GM08714 (cell line): ENCODE measurements around the gene CDC42.

Experiments
- H3K4me3 ChIP-seq: fragments of 200-500 bp; sonication (Bioruptor generic); 2 replicates; pipeline ENCODE4 v1.5.1; 2014; ENCODE audit warnings: mild to moderate bottlenecking, low read length, inconsistent platforms
- ZNF274 ChIP-seq: IDR thresholded peaks from 2 replicates; pipeline ENCODE4 v1.6.1; 2012; ENCODE audit warnings: mild to moderate bottlenecking, low read depth, low read length

CDC42 gene

GRCh38 chr1:22050330-22050729, 2.2 kb upstream of the CDC42 start:
- TF ChIP-seq ZNF274: no peak

GRCh38 chr1:22051607-22052114, 848 bp upstream of the CDC42 start:
- no peak overlapping the region for H3K4me3 ChIP-seq
- TF ChIP-seq ZNF274: no peak

More at GRCh38 chr1:22050330-22050729, 2.2 kb upstream of the CDC42 start:
- H3K4me3 ChIP-seq: no peak overlapping the region

- no peak for TF ChIP-seq ZNF274
- peak overlapping the region; percentile 98 for H3K4me3 ChIP-seq
Measured at GRCh38 chr1:22053017-22053860, 730 bp downstream of the CDC42 start.

GRCh38 chr1:22053861-22054770, 1.6 kb downstream of the CDC42 start:
- TF ChIP-seq ZNF274: no peak
- H3K4me3 ChIP-seq: peak overlapping the region; percentile 98

- no peak overlapping the region; the same call in 1 of the 2 replicates for H3K4me3 ChIP-seq
- TF ChIP-seq ZNF274: no peak
Measured at GRCh38 chr1:22055463-22055862, 3.0 kb downstream of the CDC42 start.

GRCh38 chr1:22056043-22056442, 3.5 kb downstream of the CDC42 start:
- H3K4me3 ChIP-seq: no peak overlapping the region
- no peak for TF ChIP-seq ZNF274

- no peak for TF ChIP-seq ZNF274
- no peak overlapping the region for H3K4me3 ChIP-seq
Measured at GRCh38 chr1:22056936-22057335, 4.4 kb downstream of the CDC42 start.

- H3K4me3 ChIP-seq: no peak overlapping the region
- no peak for TF ChIP-seq ZNF274
Measured at GRCh38 chr1:22057861-22058260, 5.4 kb downstream of the CDC42 start.

GRCh38 chr1:22064751-22065402, 12.4 kb downstream of the CDC42 start:
- no peak overlapping the region for H3K4me3 ChIP-seq
- no peak for TF ChIP-seq ZNF274

GRCh38 chr1:22071511-22071910, 19.0 kb downstream of the CDC42 start:
- no peak for TF ChIP-seq ZNF274
- no peak overlapping the region for H3K4me3 ChIP-seq

- no peak overlapping the region for H3K4me3 ChIP-seq
- TF ChIP-seq ZNF274: no peak
Measured at GRCh38 chr1:22074803-22075202, 22.3 kb downstream of the CDC42 start.

- no peak overlapping the region for H3K4me3 ChIP-seq
- TF ChIP-seq ZNF274: no peak
Measured at GRCh38 chr1:22075718-22076117, 23.2 kb downstream of the CDC42 start.

- TF ChIP-seq ZNF274: no peak
- H3K4me3 ChIP-seq: no peak overlapping the region
Measured at GRCh38 chr1:22076346-22076745, 23.8 kb downstream of the CDC42 start.

- no peak for TF ChIP-seq ZNF274
- H3K4me3 ChIP-seq: no peak overlapping the region
Measured at GRCh38 chr1:22077728-22078127, 25.2 kb downstream of the CDC42 start.
